HepG2 (cell line): ENCODE results near the gene RARG. TPM values are rescaled to one million over a fixed set of nuclear protein-coding genes. Genes with fewer than 3 reads are reported as not detected.
A peak's percentile ranks its signal among the peaks of the same experiment; 100 is the strongest.

Source experiments
- ATAC-seq: fragments of 200-7000 bp; cut with Tn5 transposase; 3 replicates; pipeline ENCODE4 v1.9.1; 2020; ENCODE audit warnings: mild to moderate bottlenecking, moderate library complexity
- BruUV-seq: library from RNA; stranded (reverse); fragments of 400-500 nt; replicated peaks from 2 replicates; lab custom pipeline; 2021; lab: Mats Ljungman, UMichigan
- CTCF ChIA-PET: fragments of 300-600 bp; formaldehyde crosslinking; extraction: SDS; loops from one replicate; lab custom pipeline; 2021; ENCODE audit warnings: low total read pairs, inconsistent platforms, low intra/inter-chr PET ratio; lab: Yijun Ruan, JAX
- POLR2A ChIA-PET: fragments of 350-600 bp; sonication (Branson Sonifier 250); formaldehyde crosslinking; loops from one replicate; lab custom pipeline; 2020; ENCODE audit warnings: antibody characterized with exemption, inconsistent platforms; lab: Yijun Ruan, JAX
- DNase-seq: peaks from one replicate; pipeline ENCODE4 v3.0.0-alpha.2; 2015; ENCODE audit warnings: low spot score
- FAIRE-seq: peaks from 3 replicates; lab custom pipeline; 2011; peaks lifted over from hg19 to GRCh38; lab: Jason Lieb, UNC
- H2AFZ ChIP-seq: one replicate; pipeline ENCODE4 v1.6.1; 2011; ENCODE audit warnings: low read length, inconsistent platforms
- H3K27ac ChIP-seq: fragments of 300-600 bp; 3 replicates; pipeline ENCODE4 v1.8.0; 2011; ENCODE audit warnings: mixed run types, mild to moderate bottlenecking, mixed read lengths, low read length, inconsistent platforms; ENCODE audit not compliant: insufficient read depth; ENCODE audit errors: extremely low read length
- H3K27me3 ChIP-seq, 2 experiments: fragments of 200-600 bp in 1 of 2; 2 replicates in 1 of 2; 3 replicates in 1 of 2; pipeline versions ENCODE4 v1.6.0 to v1.8.0; 2011; ENCODE audit warnings: low read length in 2 of 2, mild to moderate bottlenecking in 2 of 2, moderate library complexity in 2 of 2, inconsistent platforms in 1 of 2; ENCODE audit not compliant: insufficient read depth in 2 of 2, control insufficient read depth in 1 of 2
- H3K36me3 ChIP-seq, 2 experiments: fragments of 200-600 bp in 1 of 2; replicated peaks in 1 of 2; 2 replicates in 1 of 2; 3 replicates in 1 of 2; pipeline versions ENCODE4 v1.5.1 to v1.8.0; 2011; ENCODE audit warnings: low read length in 2 of 2, inconsistent platforms in 1 of 2; ENCODE audit not compliant: insufficient read depth in 2 of 2, control insufficient read depth in 1 of 2
- H3K4me1 ChIP-seq: 2 replicates; pipeline ENCODE4 v1.5.1; 2012; ENCODE audit warnings: low read length, inconsistent platforms; ENCODE audit not compliant: insufficient read depth
- H3K4me2 ChIP-seq: 2 replicates; pipeline ENCODE4 v1.6.0; 2011; ENCODE audit warnings: low read depth, low read length, inconsistent platforms
- H3K4me3 ChIP-seq, 3 experiments: fragments of 200-600 bp in 1 of 3; sonication (generic), shearing (Covaris generic) in 1 of 3; replicated peaks in 1 of 3; 2 replicates each; pipeline ENCODE4 v1.5.1; 2011 to 2016; ENCODE audit warnings: low read length in 3 of 3, inconsistent platforms in 2 of 3, low read depth in 2 of 3, mild to moderate bottlenecking in 2 of 3, control low read depth in 1 of 3, mixed read lengths in 1 of 3; ENCODE audit not compliant: insufficient read depth in 1 of 3
- H3K79me2 ChIP-seq: one replicate; pipeline ENCODE4 v1.6.1; 2011; ENCODE audit warnings: low read length, inconsistent platforms; ENCODE audit not compliant: insufficient read depth
- H3K9ac ChIP-seq: 2 replicates; pipeline ENCODE4 v1.6.0; 2011; ENCODE audit warnings: mild to moderate bottlenecking, low read depth, low read length, inconsistent platforms; ENCODE audit not compliant: insufficient read depth
- H3K9me3 ChIP-seq: 2 replicates; pipeline ENCODE4 v1.5.1; 2012; ENCODE audit warnings: mild to moderate bottlenecking, low read length
- H4K20me1 ChIP-seq: 2 replicates; pipeline ENCODE4 v1.6.0; 2011; ENCODE audit warnings: inconsistent platforms, mild to moderate bottlenecking, low read length, moderate library complexity; ENCODE audit not compliant: insufficient read depth
- EHMT2 ChIP-seq: fragments of 200-600 bp; sonication (generic); IDR thresholded peaks from 2 replicates; pipeline ENCODE4 v1.7.0; 2017; ENCODE audit warnings: antibody characterized with exemption, low read depth, low read length, borderline replicate concordance
- FOXJ3 ChIP-seq: sonication (generic); formaldehyde crosslinking; IDR thresholded peaks from 2 replicates; pipeline ENCODE4 v1.4.0; 2020; ENCODE audit warnings: missing genetic modification reagents, mild to moderate bottlenecking, borderline replicate concordance
- GFI1 ChIP-seq: sonication (generic); formaldehyde crosslinking; IDR thresholded peaks from 2 replicates; pipeline ENCODE4 v1.5.0; 2020; ENCODE audit warnings: missing genetic modification reagents, mild to moderate bottlenecking, borderline replicate concordance
- KLF12 ChIP-seq: sonication (generic); formaldehyde crosslinking; IDR thresholded peaks from 2 replicates; pipeline ENCODE4 v1.4.0; 2020; ENCODE audit warnings: missing genetic modification reagents, borderline replicate concordance
- MATR3 ChIP-seq: sonication (generic); formaldehyde crosslinking; IDR thresholded peaks from 2 replicates; pipeline ENCODE4 v1.4.0; 2020; ENCODE audit warnings: missing genetic modification reagents
- NFKB2 ChIP-seq: sonication (generic); formaldehyde crosslinking; IDR thresholded peaks from 2 replicates; pipeline ENCODE4 v1.4.0; 2020; ENCODE audit warnings: missing genetic modification reagents, borderline replicate concordance
- PHF8 ChIP-seq: sonication (generic); formaldehyde crosslinking; IDR thresholded peaks from 2 replicates; pipeline ENCODE4 v1.5.0; 2020; ENCODE audit warnings: missing genetic modification reagents
- SETDB1 ChIP-seq: sonication (generic); formaldehyde crosslinking; IDR thresholded peaks from 2 replicates; pipeline ENCODE4 v1.5.1; 2020; ENCODE audit warnings: missing genetic modification reagents, mild to moderate bottlenecking, borderline replicate concordance
- SMAD9 ChIP-seq: sonication (generic); formaldehyde crosslinking; IDR thresholded peaks from 2 replicates; pipeline ENCODE4 v1.5.1; 2020; ENCODE audit warnings: mild to moderate bottlenecking, missing genetic modification reagents
- ZBTB4 ChIP-seq: sonication (generic); formaldehyde crosslinking; IDR thresholded peaks from 2 replicates; pipeline ENCODE4 v1.4.0; 2020; ENCODE audit warnings: missing genetic modification reagents, mild to moderate bottlenecking, borderline replicate concordance
- ZKSCAN5 ChIP-seq: sonication (generic); formaldehyde crosslinking; IDR thresholded peaks from 2 replicates; pipeline ENCODE4 v1.5.1; 2020; ENCODE audit warnings: mild to moderate bottlenecking, missing genetic modification reagents
- ZNF260 ChIP-seq: sonication (generic); formaldehyde crosslinking; IDR thresholded peaks from 2 replicates; pipeline ENCODE4 v1.4.0; 2020; ENCODE audit warnings: missing genetic modification reagents, low read depth, mild to moderate bottlenecking, borderline replicate concordance
- ZNF350 ChIP-seq: sonication (generic); formaldehyde crosslinking; IDR thresholded peaks from 2 replicates; pipeline ENCODE4 v1.4.0; 2020; ENCODE audit warnings: mild to moderate bottlenecking, low read depth, missing genetic modification reagents, borderline replicate concordance
- ZNF441 ChIP-seq: sonication (generic); formaldehyde crosslinking; IDR thresholded peaks from 2 replicates; pipeline ENCODE4 v1.7.0; 2021; ENCODE audit warnings: missing genetic modification reagents, borderline replicate concordance
- ZNF672 ChIP-seq: sonication (generic); formaldehyde crosslinking; IDR thresholded peaks from 2 replicates; pipeline ENCODE4 v1.8.1; 2022; ENCODE audit warnings: missing genetic modification reagents
- WGBS: methylation state at CpG from one replicate; pipeline ENCODE4 v1.1.6; 2017; ENCODE audit warnings: low lambda C conversion rate; 5-methylcytosine and 5-hydroxymethylcytosine counted together
- in situ Hi-C: cut with HindIII; loops from 2 replicates; pipeline ENCODE4 v1.10.0; 2017; ENCODE audit warnings: low pct_unique_long_range_greater_than_20kb; ENCODE audit not compliant: extremely low pct_ligation_motif_present
- intact Hi-C: fragments of 100-400 bp; cut with micrococcal nuclease; formaldehyde crosslinking; loops from one replicate; pipeline ENCODE4 v1.10.0; 2022; ENCODE audit not compliant: unreplicated experiment
- polyA plus RNA-seq, 8 experiments: library from polyadenylated mRNA; depleted of rRNA in 3 of 8; stranded (reverse) in 7 of 8; unstranded in 1 of 8; fragments of >200 nt; fragmentation: Illumina TruSeq in 4 of 8; extraction: Trizol in 4 of 8; gene quantifications; 2 replicates each; pipeline versions ENCODE4 v1.2.1 to v1.2.3, GENCODE V29; 2011 to 2016; ENCODE audit warnings: low read depth in 4 of 8, missing spikeins in 1 of 8, mixed read lengths in 1 of 8; ENCODE audit not compliant: insufficient read depth in 1 of 8
- total RNA-seq, 5 experiments: library from RNA; depleted of rRNA; stranded (reverse); fragments of >200 nt; fragmentation: Illumina TruSeq; extraction: Trizol; gene quantifications; 2 replicates each; pipeline ENCODE4 v1.2.3, GENCODE V29; 2016; ENCODE audit warnings: low read depth in 1 of 5
- TF ChIP-seq, protein P1 (sequence below): sonication (generic); formaldehyde crosslinking; IDR thresholded peaks from 2 replicates; pipeline ENCODE4 v1.4.0; 2020; ENCODE audit warnings: mild to moderate bottlenecking, missing genetic modification reagents
- TF ChIP-seq, protein P2 (sequence below): sonication (generic); formaldehyde crosslinking; IDR thresholded peaks from 2 replicates; pipeline ENCODE4 v1.9.0; 2022; ENCODE audit warnings: missing genetic modification reagents, mild to moderate bottlenecking, borderline replicate concordance

RARG gene
- total and polyA plus RNA-seq, 2 of the 13 experiments (the other 11 are each of a cell fraction or from before 2014, with no cell fraction given) = 0.77 to 1.5 TPM

DNA sequence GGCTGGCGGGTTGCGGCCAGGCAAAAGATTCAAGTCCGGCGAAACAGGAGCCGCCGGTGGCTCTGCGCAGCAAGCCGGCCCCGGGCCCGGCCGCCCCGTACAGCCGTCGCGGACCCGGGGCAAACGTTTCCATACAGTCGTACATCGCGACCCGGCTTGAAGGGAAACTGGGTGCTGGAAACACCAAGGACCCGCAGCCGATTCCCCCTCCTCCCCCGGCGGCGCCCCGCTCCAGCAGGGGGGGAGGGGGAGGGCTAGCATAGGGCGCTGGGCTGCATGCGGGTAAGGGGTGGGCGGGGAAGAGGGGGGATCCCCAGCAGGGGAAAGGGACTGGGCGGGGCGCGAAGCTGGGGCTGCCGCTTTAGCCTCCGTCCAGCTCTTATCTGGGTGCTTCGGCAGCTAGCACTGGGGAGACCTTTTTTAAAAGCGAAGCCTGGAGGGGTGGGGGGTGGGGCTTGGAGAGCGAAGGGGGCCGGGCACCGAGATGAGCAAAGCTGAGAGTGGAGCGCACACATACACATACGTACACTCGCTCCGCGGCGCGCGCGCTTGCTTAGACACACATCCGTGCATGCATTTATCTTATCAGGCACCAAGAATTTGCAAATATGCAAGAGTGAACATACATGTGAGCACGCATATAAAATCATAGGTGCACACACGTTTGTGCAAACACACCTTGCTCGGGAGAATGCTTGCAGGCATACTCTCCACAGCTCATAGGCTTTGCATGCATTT is 11.9 kb downstream of the RARG start:
- Histone ChIP-seq H3K4me1 (peaks cover 71% of the 10 kb centered on the region), H2AFZ (no peak overlapping the region), H3K9me3 (no peaks in the 10 kb centered on the region), H3K27me3 (peaks cover 0 to 17% of the 10 kb centered on the region in 2 experiments; a peak in 3 of 5 replicates), H3K4me2 (peak overlapping the region; percentile 100), H3K4me3 (peak overlapping the region; percentile 75 to 89 (median 89)), H4K20me1 (no peaks in the 10 kb centered on the region), H3K79me2 (no peaks in the 10 kb centered on the region), H3K9ac (peak overlapping the region; percentile 31), H3K36me3 (no peaks in the 10 kb centered on the region), H3K27ac (no peak overlapping the region)
- FAIRE-seq (no peak), DNase-seq (peak; percentile 38), ATAC-seq (peak; percentile 3)
- ChIA-PET POLR2A (interaction anchor here (1.0 to 3.7 kb wide), 10 partner anchors 10 to 281 kb away, joined by 3 to 17 read pairs (median 8); partner anchors contain the start of genes AAAS, CSAD, ESPL1 and PFDN5), CTCF (no interaction called here)
- BruUV-seq = no TSS peak
- intact Hi-C loops = loop anchor here (5.0 kb wide), 1 partner anchor 77 kb away; the partner anchor contains the start of genes MYG1 and PFDN5
- WGBS = 0% methylated on average over 21 of the region's 53 CpGs
- in situ Hi-C loops = loop anchor here (5.0 kb wide), 1 partner anchor 47 kb away; the partner anchor contains the start of gene ESPL1
- TF ChIP-seq EHMT2 (no peak), KLF12 (CRISPR knock-in tag) (no peak), PHF8 (0 out of 2 replicates have a peak, but pooled peaks have one; percentile 14), MATR3 (no peak), FOXJ3 (CRISPR knock-in tag) (no peak), ZNF672 (no peak), SMAD9 (CRISPR knock-in tag) (no peak), ZBTB4 (0 out of 2 replicates have a peak, but pooled peaks have one; percentile 39), ZNF260 (CRISPR knock-in tag) (no peak), NFKB2 (CRISPR knock-in tag) (no peak), ZKSCAN5 (no peak), GFI1 (CRISPR knock-in tag) (no peak), SETDB1 (no peak), ZNF350 (CRISPR knock-in tag) (no peak), ZNF441 (CRISPR knock-in tag) (no peak)
- TF ChIP-seq, protein P1, sequence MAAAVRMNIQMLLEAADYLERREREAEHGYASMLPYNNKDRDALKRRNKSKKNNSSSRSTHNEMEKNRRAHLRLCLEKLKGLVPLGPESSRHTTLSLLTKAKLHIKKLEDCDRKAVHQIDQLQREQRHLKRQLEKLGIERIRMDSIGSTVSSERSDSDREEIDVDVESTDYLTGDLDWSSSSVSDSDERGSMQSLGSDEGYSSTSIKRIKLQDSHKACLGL (CRISPR knock-in tag) = no peak
- TF ChIP-seq, protein P2, sequence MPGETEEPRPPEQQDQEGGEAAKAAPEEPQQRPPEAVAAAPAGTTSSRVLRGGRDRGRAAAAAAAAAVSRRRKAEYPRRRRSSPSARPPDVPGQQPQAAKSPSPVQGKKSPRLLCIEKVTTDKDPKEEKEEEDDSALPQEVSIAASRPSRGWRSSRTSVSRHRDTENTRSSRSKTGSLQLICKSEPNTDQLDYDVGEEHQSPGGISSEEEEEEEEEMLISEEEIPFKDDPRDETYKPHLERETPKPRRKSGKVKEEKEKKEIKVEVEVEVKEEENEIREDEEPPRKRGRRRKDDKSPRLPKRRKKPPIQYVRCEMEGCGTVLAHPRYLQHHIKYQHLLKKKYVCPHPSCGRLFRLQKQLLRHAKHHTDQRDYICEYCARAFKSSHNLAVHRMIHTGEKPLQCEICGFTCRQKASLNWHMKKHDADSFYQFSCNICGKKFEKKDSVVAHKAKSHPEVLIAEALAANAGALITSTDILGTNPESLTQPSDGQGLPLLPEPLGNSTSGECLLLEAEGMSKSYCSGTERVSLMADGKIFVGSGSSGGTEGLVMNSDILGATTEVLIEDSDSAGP (CRISPR knock-in tag) = peak; percentile 66; the same call in 1 of the 2 replicates
